GM12864 (cell line): ENCODE results near the gene YWHAQ.
A peak's percentile ranks its signal among the peaks of the same experiment; 100 is the strongest.
"Not testable (repeated sequence)": the region's sequence is repeated elsewhere in the genome, so short reads cannot be mapped to it uniquely, and the experiment has no call there.

ENCODE experiments used
- DNase-seq: peaks from one replicate; pipeline ENCODE4 v3.0.0-alpha.2; 2011; ENCODE audit warnings: low read depth
- H3K4me3 ChIP-seq: 2 replicates; pipeline ENCODE4 v1.5.1; 2011; ENCODE audit warnings: mild to moderate bottlenecking, low read depth, low read length, control low read depth
- TF ChIP-seq, protein P1 (sequence below): IDR thresholded peaks from 2 replicates; pipeline ENCODE4 v1.5.1; 2011; ENCODE audit warnings: low read depth, mild to moderate bottlenecking, moderate library complexity, low read length, control low read depth, inconsistent platforms; ENCODE audit errors: missing control alignments

The YWHAQ gene

GRCh38 chr2:9610781-9611548, 19.8 kb downstream of the YWHAQ start:
- no peak for DNase-seq
- TF ChIP-seq, protein P1, sequence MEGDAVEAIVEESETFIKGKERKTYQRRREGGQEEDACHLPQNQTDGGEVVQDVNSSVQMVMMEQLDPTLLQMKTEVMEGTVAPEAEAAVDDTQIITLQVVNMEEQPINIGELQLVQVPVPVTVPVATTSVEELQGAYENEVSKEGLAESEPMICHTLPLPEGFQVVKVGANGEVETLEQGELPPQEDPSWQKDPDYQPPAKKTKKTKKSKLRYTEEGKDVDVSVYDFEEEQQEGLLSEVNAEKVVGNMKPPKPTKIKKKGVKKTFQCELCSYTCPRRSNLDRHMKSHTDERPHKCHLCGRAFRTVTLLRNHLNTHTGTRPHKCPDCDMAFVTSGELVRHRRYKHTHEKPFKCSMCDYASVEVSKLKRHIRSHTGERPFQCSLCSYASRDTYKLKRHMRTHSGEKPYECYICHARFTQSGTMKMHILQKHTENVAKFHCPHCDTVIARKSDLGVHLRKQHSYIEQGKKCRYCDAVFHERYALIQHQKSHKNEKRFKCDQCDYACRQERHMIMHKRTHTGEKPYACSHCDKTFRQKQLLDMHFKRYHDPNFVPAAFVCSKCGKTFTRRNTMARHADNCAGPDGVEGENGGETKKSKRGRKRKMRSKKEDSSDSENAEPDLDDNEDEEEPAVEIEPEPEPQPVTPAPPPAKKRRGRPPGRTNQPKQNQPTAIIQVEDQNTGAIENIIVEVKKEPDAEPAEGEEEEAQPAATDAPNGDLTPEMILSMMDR: no peak
- H3K4me3 ChIP-seq: no peak overlapping the region

DNA sequence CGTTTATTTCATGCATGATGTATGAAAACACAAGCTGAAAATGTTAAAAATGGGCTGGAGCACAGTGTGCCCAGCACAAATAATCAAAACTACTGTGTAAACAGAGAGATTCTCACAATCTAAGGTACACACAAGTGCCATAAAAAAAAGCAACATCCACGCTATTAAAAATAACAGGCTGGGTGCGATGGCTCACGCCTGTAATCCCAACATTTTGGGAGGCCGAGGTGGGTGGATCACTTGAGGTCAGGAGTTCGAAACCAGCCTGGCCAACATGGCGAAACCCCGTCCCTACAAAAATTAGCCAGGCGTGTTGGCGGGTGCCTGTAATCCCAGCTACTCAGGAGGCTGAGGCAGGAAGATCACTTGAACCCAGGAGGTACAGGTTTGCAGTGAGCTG, 22.3 kb downstream of the YWHAQ start:
- H3K4me3 ChIP-seq: peak overlapping the region; percentile 42
- not testable (repeated sequence) for DNase-seq

GRCh38 chr2:9602412-9602811, 28.4 kb downstream of the YWHAQ start:
- TF ChIP-seq, protein P1: no peak
- DNase-seq: no peak
- H3K4me3 ChIP-seq: no peak overlapping the region

DNA sequence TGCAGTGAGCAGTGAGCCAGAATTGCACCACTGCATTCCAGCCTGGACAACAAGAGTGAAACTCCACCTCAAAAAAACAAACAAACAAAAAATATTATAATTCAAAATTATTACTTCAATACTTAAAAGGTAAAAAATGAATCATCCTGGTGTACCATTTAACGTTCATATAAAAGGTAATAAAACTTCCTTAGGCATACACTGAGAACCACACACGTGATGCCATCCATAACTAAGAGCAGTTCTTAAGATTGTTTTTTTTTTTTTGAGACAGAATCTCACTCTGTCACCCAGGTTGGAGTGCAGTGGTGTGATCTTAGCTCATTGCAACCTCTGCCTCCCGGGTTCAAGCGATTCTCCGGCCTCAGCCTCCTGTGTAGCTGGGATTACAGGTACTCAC, 29.4 kb downstream of the YWHAQ start:
- DNase-seq: no peak
- H3K4me3 ChIP-seq: no peak overlapping the region
- TF ChIP-seq, protein P1: no peak

DNA sequence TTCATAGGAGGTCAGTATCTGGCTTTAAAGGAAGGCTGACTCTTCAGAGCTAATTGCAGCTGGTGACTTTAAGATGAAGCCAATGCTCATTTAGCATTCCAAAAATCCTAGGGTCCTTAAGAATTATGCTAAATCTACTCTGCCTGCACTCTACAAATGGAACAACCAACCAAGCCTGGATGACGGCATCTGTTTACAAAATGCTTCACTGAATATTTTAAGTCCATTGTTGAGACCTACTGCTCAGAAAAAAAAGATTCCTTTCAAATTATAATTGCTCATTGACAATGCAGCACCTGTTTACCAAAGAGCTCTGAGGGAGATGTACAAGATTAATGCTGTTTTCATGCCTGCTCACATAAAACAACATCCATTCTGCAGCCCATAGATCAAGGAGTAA, 31.4 kb downstream of the YWHAQ start:
- no peak for DNase-seq
- H3K4me3 ChIP-seq: no peak overlapping the region
- TF ChIP-seq, protein P1: no peak

DNA sequence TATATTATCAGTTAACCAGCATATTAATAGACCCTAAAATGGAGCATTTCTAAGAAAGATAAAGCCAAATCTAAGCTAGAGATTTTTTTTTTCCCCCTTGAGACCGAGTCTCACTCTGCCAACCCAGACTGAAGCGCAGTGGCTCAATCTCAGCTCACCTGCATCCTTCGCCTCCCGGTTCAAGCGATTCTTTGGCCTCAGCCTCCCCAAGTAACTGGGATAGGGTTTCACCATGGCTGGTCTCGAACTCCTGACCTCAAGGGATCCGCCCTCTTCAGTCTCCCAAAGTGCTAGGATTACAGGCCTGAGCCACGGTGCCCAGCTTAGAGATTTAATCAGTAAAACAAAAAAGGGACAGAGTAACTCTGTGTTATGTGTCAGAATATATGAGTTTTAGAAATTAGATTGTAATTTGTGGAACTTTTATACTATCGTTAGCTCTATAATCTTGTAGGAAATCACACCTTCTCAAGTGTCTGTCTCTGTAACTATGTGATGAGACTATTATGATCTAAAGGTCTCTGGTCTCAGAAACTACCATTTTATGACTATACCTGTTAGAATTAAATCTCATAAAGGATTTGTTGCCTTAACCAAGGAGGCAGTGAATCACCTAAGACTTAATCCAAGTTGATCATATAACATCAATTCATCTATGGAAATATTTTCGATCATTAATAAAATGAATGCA, 34.0 kb downstream of the YWHAQ start:
- DNase-seq: no peak
- peak overlapping the region; percentile 34 for H3K4me3 ChIP-seq
- TF ChIP-seq, protein P1: no peak

DNA sequence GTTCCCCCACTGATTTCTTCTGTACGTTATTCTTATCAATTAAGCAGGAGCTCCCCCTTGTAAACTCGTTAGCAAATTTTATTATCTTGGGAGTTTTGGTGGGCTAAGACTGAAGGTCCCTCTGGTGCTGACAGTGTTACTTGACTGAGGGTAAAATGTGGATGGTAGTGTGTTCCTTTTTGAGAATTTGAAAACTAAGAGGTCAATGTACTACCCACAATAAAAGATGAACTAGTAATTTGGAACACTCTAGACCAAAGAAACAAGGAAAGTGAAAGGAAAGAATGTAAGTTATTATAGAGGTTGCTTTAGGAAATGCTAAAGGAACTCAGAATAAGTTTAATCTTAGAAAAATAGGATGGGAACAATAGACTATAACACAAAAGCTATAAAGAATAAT, 35.1 kb downstream of the YWHAQ start:
- H3K4me3 ChIP-seq: no peak overlapping the region
- TF ChIP-seq, protein P1: no peak
- no peak for DNase-seq

- not testable (repeated sequence) for H3K4me3 ChIP-seq, DNase-seq
These were observed 35.5 kb downstream of the YWHAQ start for GRCh38 chr2:9595256-9595655.
